ENCODE measurements around the gene ADCY3.
"Not testable (repeated sequence)": the region's sequence is repeated elsewhere in the genome, so short reads cannot be mapped to it uniquely, and the experiment has no call there.

The ADCY3 gene

DNA sequence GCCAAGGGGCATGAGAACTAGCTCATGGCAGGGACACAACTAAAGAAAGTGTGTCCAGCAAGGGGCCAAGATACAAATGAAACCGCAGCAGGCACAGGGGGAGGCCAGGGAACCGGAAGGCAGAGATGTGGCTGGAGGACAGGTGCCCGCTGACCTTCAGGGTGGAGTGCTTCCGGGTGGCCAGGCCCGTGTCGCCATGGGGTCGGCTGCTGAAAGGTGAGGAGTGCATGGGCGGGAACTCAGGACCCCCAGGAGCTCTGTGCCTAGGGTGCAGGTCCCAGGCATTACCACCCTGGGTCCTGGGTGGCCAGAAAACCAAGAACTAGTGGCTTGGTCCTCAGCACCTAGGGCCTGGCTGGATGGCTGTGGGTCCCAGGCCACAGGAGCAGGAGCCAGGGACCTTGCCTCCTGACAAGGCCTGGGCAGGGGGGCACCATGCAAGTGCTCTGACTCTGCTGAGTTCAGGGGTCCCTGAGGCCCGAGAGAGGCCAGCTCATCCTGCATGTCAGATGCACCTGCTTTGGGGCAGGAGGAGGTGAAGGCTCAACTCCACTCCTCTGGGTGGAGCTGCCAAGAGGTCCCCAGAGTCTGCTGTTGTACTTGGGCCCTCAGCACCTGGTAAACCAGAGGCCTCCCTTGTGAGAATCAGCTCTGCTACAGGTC is 75.9 kb downstream of the ADCY3 start:
- no peak for DNase-seq (ENCODE audit: low read depth)

- DNase-seq (ENCODE audit: low read depth), result no peak
Observed at GRCh38 chr2:24843330-24843860, 76.6 kb downstream of the ADCY3 start.

GRCh38 chr2:24842081-24843050 is 77.7 kb downstream of the ADCY3 start:
- no peak for DNase-seq (ENCODE audit: low read depth)

- DNase-seq (ENCODE audit: low read depth), result no peak
Observed at GRCh38 chr2:24840962-24841945, 78.8 kb downstream of the ADCY3 start.

DNA sequence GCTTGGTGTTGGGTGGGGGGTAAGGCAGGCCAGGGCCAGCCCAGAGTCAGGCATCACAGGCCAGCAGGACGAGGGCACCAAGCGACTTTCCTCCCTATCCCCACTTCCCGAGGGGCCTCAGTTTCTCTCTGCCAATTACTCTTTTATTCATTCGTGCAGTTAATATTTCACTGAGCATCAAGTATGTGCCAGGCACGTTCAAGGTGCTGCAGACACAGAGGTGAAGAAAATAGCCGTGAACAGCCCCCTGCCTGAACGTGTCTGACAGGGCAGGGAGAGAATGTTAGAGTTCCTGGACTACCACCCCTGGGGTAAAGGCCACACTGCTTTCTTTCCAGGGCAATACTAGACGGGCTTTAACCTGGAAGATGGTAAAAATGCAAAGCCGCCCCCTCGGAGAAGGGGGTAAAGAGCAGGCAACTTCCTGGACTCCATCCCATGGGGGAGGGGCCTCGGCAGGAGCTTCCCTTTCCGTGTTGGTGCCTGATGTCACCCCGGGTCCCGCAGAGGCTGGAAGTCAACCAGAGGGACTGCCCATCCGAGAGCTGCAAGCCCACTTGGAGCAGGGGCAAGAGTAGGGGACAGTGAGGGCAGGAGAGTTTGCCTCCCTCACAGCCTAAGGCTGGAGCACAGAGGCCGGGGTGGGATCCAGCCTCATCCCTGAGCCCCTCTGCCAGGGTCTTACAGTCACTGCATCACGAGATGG is 79.7 kb downstream of the ADCY3 start:
- no peak for DNase-seq (ENCODE audit: low read depth)

- no peak for DNase-seq (ENCODE audit: low read depth)
Observed at GRCh38 chr2:24839729-24840128, 80.3 kb downstream of the ADCY3 start.

DNA sequence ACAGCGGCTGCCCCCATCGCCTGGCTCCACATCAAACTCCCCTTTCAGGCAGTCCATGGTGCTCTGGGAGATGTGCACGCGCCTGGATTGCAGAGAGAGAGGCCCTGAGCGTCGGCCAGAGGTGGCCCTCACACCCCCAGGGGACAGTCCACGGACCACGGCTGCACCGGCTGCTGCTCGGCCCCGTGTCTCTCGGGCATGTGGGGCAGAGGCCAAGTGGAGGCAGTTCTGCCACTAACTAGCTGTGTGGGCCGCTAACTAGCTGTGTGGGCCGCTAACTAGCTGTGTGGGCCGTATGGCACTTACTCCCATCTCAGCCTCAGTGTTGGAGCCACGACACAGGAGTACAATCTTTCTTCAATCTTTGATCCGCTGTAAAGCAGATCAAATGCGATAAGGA is 81.5 kb downstream of the ADCY3 start:
- no peak for DNase-seq (ENCODE audit: low read depth)

DNA sequence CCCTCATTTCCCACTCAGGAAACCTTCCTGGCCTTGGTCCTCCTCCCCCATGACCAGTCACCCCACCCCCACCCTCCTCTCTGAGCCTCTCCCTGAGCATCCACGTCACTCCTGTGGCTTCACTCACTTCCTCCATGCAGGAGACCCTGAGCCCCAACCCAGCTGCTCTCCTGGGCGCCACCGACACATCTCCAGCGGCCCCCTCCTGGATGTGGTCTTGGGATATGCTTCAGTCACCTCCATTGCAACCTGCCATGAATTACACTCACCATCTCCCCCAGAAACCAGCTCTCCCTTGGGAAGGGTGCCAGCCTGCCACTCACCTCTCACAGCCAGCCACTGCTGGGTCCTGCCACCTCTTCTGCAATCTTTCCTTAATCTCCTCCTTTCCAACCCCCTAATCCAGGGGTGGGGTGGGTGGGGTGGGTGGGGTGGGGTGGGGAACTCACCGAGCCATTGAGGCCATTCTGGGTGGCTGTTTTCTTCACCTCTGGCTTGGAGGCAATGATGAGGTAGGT is 82.0 kb downstream of the ADCY3 start:
- no peak for DNase-seq (ENCODE audit: low read depth)

GRCh38 chr2:24836706-24837105 is 83.3 kb downstream of the ADCY3 start:
- DNase-seq (ENCODE audit: low read depth), result no peak

- no peak for DNase-seq (ENCODE audit: low read depth)
Observed at GRCh38 chr2:24836206-24836605, 83.8 kb downstream of the ADCY3 start.

DNA sequence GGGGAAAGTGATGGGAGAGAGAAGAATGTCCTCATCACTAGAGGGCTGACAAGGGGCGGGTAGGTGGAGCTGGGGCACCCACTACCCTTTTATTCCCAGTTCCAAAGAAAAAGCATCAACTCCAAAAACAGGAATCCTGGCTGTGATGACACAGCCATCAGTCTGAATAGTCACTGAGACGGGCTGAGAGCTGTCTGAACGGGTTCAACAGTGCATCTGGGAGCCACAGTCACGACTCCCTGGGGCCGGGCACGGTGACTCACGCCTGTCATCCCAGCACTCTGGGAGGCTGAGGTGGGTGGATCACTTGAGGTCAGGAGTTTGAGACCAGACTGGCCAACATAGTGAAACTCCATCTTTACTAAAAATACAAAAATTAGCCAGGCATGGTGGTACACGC is 84.6 kb downstream of the ADCY3 start:
- not testable (repeated sequence) for DNase-seq (ENCODE audit: low read depth)

DNA sequence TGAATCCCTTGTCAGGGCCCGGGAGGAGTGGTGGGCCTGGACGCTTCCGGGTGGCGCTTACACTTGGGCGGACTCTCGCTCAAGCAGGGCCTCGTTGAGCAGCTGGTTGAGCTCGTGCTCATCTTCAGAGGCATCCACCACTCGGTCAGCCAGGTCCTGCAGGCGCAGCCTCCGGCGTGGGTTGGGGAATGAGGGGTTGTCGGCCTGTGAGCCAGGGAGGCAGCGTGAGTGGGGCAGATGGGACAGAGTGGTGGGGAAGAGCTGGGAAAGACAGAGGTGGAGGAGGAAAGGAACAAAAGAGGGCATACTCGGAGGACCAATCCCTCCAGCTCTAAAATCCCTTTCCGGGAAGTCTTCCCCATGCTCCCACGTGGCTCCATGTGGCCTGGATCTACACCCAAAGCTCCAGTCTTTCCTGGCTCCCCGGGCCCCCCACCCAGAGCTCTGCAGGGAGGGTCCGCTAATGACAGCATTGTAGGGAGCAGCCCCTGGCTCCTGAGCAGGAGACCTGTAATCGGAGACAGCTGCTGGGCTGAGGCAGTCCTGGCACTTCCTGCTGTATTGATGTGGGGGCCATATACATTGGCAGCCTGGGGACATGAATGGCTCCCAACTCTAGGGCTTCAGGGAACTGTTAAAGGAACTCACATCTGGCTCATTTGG is 85.2 kb downstream of the ADCY3 start:
- DNase-seq (ENCODE audit: low read depth), result no peak

DNA sequence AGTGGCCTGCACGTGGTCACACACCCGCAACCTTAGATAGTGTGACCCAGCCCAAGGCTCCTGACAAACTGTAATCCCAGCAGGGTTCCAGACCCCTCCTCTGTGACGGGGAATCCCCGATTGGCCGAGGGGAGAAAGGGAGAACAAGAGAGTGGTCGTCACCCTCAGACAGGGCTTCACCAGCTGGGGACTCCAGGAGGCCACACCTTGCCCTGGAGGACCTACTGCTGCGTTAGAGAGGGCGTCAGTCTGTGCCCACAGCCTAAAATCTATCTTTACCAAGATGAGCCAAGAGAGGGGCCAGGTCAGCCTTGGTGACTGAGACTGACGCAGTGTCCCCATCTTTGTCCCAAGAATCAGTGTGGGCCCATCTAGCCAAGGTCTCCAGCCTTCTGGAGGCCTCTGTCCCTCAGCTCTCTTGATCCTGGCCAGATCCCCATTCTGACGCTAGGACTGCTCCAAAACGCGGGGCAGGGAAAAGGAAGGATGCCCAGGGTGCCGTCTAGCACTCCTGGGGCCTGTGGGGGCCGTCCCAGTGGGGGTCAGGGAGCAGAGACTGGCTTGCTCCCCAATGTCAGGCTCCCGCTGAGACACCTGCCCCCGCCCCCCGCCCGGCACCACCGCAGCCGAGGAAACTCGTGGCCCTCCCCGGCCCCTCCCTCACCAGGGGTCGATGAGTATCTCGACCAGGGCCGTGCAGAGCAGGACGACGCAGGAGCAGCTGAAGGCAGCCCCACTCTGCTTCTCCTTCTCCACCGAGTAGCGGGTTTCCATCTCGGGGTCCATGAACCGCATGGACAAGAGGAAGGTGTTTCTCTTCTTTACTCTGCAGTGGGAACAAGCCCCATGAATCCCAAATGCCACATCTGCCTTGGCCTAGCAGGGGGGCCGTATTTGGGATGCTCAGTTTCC is 86.0 kb downstream of the ADCY3 start:
- no peak for DNase-seq (ENCODE audit: low read depth)

- no peak for DNase-seq (ENCODE audit: low read depth)
Observed at GRCh38 chr2:24832931-24833701, 86.9 kb downstream of the ADCY3 start.

DNA sequence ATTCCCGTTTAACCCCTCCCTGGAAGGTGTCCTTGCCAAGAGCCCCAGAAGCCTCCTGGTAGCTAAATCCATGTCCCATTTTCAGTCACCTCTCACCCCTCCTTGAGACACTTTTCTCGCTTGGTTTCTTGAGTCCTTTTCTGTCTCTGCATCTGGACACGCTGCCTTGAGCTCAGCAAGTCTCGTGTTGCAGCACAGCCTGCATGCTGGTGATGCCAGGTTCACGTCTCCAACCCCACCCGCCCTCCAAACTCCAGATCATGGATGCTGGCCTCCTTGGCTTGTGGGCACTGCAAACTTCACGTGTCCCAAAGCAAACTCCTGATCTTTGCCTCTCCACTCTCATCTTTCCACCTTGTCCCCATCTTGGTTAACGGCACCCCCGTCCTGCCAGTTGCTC is 87.5 kb downstream of the ADCY3 start:
- DNase-seq (ENCODE audit: low read depth), result no peak

GRCh38 chr2:24832073-24832461 is 88.0 kb downstream of the ADCY3 start:
- DNase-seq (ENCODE audit: low read depth), result no peak

DNA sequence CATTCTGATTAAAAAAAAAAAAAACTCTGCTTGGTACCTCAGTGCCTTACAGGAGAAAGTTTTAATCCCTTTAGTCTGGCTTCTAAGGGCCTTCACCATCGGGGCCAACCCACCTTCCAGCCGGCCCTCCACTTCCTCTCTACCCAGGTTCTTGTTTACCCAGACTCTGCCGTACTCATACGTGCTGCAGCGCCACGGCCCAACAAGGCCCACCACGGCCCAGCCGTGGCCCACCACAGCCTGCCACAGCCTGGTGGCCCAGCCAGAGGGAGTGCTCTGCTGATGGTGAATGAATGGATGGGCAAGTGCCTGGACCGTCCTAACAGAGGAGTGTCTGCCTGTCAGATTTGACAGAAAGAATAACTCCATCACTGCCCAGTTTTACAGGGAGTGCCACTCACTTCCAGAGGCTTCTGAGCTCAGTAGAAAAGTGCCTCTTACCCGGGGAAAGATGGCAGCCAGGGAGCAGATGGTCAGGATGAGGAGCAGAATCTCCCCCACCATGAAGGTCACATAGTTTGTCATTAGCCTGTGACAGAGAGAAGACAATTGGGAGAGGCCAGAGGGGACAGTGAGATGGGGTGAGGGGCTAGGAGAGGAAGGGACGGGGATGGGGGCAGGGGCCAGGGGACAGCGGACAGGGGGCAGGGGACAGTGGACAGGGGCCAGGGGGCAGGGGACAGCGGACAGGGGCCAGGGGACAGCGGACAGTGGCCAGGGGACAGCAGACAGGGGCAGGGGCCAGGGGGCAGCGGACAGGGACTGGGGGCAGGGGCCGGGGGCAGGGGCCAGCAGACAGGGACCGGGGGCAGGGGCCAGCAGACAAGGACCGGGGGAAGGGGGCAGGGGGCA is 88.6 kb downstream of the ADCY3 start:
- no peak for DNase-seq (ENCODE audit: low read depth)

DNA sequence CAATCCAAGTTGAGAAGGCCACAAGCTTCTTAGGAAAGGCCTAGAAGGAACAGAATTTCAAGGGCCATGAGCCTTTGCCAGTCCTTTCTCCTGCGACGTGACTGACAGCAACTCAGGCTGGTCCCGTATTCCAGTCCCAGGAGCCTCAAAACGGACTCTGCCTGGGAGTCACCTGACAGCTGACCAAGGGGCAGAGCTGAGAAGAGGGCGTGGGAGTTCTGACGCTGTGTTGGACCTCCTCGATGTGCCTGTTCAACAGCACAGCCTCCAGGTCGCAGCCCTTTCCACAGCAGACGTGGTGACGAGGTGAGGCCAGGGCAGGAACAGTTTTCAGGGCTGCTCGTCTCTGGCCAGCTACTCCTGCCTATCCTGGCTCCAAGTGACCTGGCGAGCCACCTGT is 89.3 kb downstream of the ADCY3 start:
- no peak for DNase-seq (ENCODE audit: low read depth)
